SU-DHL-6 (cell line): ENCODE data around the gene CD83.

Source experiments
- H2AFZ ChIP-seq: fragments of 200-600 bp; sonication (generic); 2 replicates; pipeline ENCODE4 v1.6.1; 2014; ENCODE audit warnings: low read depth, mild to moderate bottlenecking, moderate library complexity, mixed read lengths, antibody characterized with exemption, low read length; ENCODE audit not compliant: severe bottlenecking
- H3F3A ChIP-seq: fragments of 200-600 bp; shearing (Covaris generic); 2 replicates; pipeline ENCODE4 v1.6.0; 2016; ENCODE audit warnings: antibody characterized with exemption, mild to moderate bottlenecking; ENCODE audit not compliant: insufficient read depth
- H3K27ac ChIP-seq: fragments of 200-600 bp; sonication (generic); 2 replicates; pipeline ENCODE4 v1.5.1; 2016; ENCODE audit warnings: low read depth, mild to moderate bottlenecking, low read length, moderate library complexity, mixed read lengths
- H3K27me3 ChIP-seq: fragments of 200-600 bp; sonication (generic), shearing (Covaris generic); 2 replicates; pipeline ENCODE4 v1.6.0; 2014; ENCODE audit warnings: mild to moderate bottlenecking, low read length
- H3K36me3 ChIP-seq: fragments of 200-600 bp; sonication (generic); 2 replicates; pipeline ENCODE4 v1.6.1; 2014; ENCODE audit warnings: mild to moderate bottlenecking, low read length, mixed read lengths
- H3K4me2 ChIP-seq: fragments of 300-600, 200-600 bp; shearing (Covaris generic), sonication (generic); 2 replicates; pipeline ENCODE4 v1.6.0; 2014; ENCODE audit warnings: low read length, low read depth, mild to moderate bottlenecking; ENCODE audit not compliant: poor library complexity, severe bottlenecking
- H3K4me3 ChIP-seq: fragments of 200-600 bp; sonication (generic); 2 replicates; pipeline ENCODE4 v1.5.1; 2014; ENCODE audit warnings: antibody characterized with exemption, low read length, mild to moderate bottlenecking, mixed read lengths; ENCODE audit not compliant: insufficient read depth, poor library complexity, severe bottlenecking
- H3K79me2 ChIP-seq: fragments of 200-600 bp; sonication (generic); 2 replicates; pipeline ENCODE4 v1.6.1; 2014; ENCODE audit warnings: mild to moderate bottlenecking, low read length, moderate library complexity; ENCODE audit not compliant: insufficient read depth
- H3K9ac ChIP-seq: fragments of 200-600 bp; sonication (generic); 2 replicates; pipeline ENCODE4 v1.7.0; 2014; ENCODE audit warnings: mild to moderate bottlenecking, low read length
- H3K9me2 ChIP-seq: fragments of 200-600 bp; sonication (generic); replicated peaks from 2 replicates; pipeline ENCODE4 v1.6.1; 2014; ENCODE audit warnings: low read length; ENCODE audit not compliant: insufficient read depth
- H3K9me3 ChIP-seq: fragments of 200-600 bp; sonication (generic); 2 replicates; pipeline ENCODE4 v1.6.1; 2014; ENCODE audit warnings: low read length, mixed read lengths; ENCODE audit not compliant: insufficient read depth
- H4K20me1 ChIP-seq: fragments of 200-600 bp; sonication (generic); 2 replicates; pipeline ENCODE4 v1.6.1; 2014; ENCODE audit warnings: low read depth, mild to moderate bottlenecking, antibody characterized with exemption, low read length, moderate library complexity, mixed read lengths
- EZH2phosphoT487 ChIP-seq: fragments of 200-600 bp; sonication (generic), shearing (Covaris generic); conservative IDR thresholded peaks from 2 replicates; pipeline ENCODE4 v1.6.1; 2018; ENCODE audit warnings: mild to moderate bottlenecking, antibody characterized with exemption, low read length, moderate library complexity, mixed read lengths
- TF ChIP-seq, protein P1 (sequence below): fragments of 200-600 bp; sonication (generic); IDR thresholded peaks from one replicate; pipeline ENCODE4 v1.5.1; 2017; ENCODE audit warnings: antibody characterized with exemption, mild to moderate bottlenecking, low read length, moderate library complexity; ENCODE audit not compliant: insufficient read depth, poor library complexity, severe bottlenecking

The CD83 gene

DNA sequence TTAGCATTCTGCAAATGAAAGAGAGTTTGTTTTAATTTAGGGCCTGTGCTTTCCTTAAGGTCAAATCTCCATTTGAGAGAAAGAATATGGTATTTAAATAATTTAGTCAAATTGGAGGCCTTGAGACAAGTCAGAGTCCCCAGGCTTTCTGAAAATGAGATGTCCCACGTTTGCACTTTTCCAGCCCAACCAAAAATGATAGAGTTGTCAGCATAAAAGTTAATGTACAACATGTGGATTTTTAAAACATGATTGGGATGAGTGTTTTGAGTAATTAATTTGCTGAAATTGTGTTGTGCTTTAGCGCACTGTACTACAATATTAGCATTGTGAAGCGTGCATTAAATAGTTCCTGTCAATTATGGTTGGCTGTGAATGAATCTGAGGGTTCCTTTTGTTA lies 10.0 kb downstream of the CD83 start:
- H3K4me3 ChIP-seq = no peak overlapping the region
- no peaks in the 10 kb centered on the region for H3K27me3 ChIP-seq
- H3K79me2 ChIP-seq = peaks cover 89% of the 10 kb centered on the region
- no peak overlapping the region for H2AFZ ChIP-seq
- no peak overlapping the region for H3K9ac ChIP-seq
- H3K4me2 ChIP-seq = no peak overlapping the region
- peaks cover 43% of the 10 kb centered on the region for H3K36me3 ChIP-seq
- H3K9me3 ChIP-seq = no peaks in the 10 kb centered on the region
- no peaks in the 10 kb centered on the region for H3K9me2 ChIP-seq
- no peak overlapping the region for H3K27ac ChIP-seq
- TF ChIP-seq, protein P1, sequence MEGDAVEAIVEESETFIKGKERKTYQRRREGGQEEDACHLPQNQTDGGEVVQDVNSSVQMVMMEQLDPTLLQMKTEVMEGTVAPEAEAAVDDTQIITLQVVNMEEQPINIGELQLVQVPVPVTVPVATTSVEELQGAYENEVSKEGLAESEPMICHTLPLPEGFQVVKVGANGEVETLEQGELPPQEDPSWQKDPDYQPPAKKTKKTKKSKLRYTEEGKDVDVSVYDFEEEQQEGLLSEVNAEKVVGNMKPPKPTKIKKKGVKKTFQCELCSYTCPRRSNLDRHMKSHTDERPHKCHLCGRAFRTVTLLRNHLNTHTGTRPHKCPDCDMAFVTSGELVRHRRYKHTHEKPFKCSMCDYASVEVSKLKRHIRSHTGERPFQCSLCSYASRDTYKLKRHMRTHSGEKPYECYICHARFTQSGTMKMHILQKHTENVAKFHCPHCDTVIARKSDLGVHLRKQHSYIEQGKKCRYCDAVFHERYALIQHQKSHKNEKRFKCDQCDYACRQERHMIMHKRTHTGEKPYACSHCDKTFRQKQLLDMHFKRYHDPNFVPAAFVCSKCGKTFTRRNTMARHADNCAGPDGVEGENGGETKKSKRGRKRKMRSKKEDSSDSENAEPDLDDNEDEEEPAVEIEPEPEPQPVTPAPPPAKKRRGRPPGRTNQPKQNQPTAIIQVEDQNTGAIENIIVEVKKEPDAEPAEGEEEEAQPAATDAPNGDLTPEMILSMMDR = no peak
- TF ChIP-seq EZH2phosphoT487 = no peak
- H3F3A ChIP-seq = peaks cover 17% of the 10 kb centered on the region; the same call in 1 of the 2 replicates
- H4K20me1 ChIP-seq = peaks cover 54% of the 10 kb centered on the region

DNA sequence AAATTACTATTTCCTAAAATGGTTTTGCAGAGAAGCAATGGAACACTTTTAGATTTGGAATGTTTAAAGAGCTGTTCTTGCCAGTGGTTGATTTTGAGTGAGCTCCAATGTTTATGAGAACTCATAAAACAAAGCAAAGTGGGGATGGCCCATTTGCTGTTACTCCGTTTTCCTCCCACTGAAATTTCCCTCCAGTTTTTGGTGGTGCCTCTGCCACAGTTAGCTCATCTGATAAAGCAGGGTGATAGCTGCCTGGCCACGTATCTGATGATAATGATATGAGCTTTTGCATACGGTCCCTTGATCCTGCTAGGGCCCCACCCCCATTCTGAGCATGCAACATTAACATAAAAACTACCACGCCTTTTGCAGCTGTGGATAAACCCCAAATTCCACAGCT lies 10.4 kb downstream of the CD83 start:
- peaks cover 47% of the 10 kb centered on the region for H3K36me3 ChIP-seq
- peaks cover 17% of the 10 kb centered on the region; the same call in 1 of the 2 replicates for H3F3A ChIP-seq
- no peak overlapping the region for H3K4me2 ChIP-seq
- H3K27me3 ChIP-seq = no peaks in the 10 kb centered on the region
- H4K20me1 ChIP-seq = peaks cover 54% of the 10 kb centered on the region
- H2AFZ ChIP-seq = no peak overlapping the region
- H3K4me3 ChIP-seq = no peak overlapping the region
- H3K9me2 ChIP-seq = no peaks in the 10 kb centered on the region
- TF ChIP-seq EZH2phosphoT487 = no peak
- TF ChIP-seq, protein P1 = no peak
- peaks cover 87% of the 10 kb centered on the region for H3K79me2 ChIP-seq
- no peak overlapping the region for H3K9ac ChIP-seq
- H3K9me3 ChIP-seq = no peaks in the 10 kb centered on the region
- no peak overlapping the region for H3K27ac ChIP-seq

DNA sequence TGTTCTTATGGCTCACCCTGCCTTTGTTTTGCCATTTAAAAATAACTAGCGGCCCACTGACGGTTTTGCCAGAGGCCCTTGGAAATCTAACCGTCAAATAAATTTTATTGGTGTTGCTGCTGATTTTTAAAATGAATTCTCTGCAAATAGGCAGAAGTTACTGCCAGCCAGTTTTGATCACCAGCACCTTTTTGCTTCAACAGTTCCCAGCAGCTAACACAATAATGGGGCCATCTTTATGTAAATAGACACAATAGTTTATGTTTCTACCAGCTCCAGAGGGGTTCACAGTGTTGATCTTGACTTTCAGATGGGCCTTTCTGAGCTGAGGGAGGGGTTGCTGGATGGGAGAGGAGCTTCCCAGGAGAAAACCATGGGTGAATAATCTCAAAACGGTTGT lies 11.2 kb downstream of the CD83 start:
- no peak for TF ChIP-seq EZH2phosphoT487
- TF ChIP-seq, protein P1 = no peak
- Histone ChIP-seq H3K36me3 (peaks cover 55% of the 10 kb centered on the region), H3K27me3 (no peaks in the 10 kb centered on the region), H3K9me2 (no peaks in the 10 kb centered on the region), H3K9ac (no peak overlapping the region), H2AFZ (no peak overlapping the region), H3K9me3 (no peaks in the 10 kb centered on the region), H3K79me2 (peaks cover 87% of the 10 kb centered on the region), H3K4me3 (no peak overlapping the region), H4K20me1 (peaks cover 54% of the 10 kb centered on the region), H3K27ac (no peak overlapping the region), H3F3A (peaks cover 17% of the 10 kb centered on the region; the same call in 1 of the 2 replicates), H3K4me2 (no peak overlapping the region)
